HG03457 (cell line): ENCODE data around the gene HS6ST1.

Experiments used
- ATAC-seq: cut with Tn5 transposase; IDR thresholded peaks from one replicate; pipeline ENCODE4 v1.9.1; 2021; ENCODE audit warnings: moderate number of reproducible peaks; ENCODE audit not compliant: unreplicated experiment

The HS6ST1 gene

GRCh38 chr2:128300151-128301020, 18.3 kb downstream of the HS6ST1 start:
- ATAC-seq: no peak

- ATAC-seq: no peak
Measured at GRCh38 chr2:128299628-128300027, 19.0 kb downstream of the HS6ST1 start.

GRCh38 chr2:128298846-128299507, 19.7 kb downstream of the HS6ST1 start:
- ATAC-seq: no peak

- ATAC-seq: no peak
Measured at GRCh38 chr2:128298286-128298685, 20.4 kb downstream of the HS6ST1 start.

- ATAC-seq: no peak
Measured at GRCh38 chr2:128293870-128294455, 24.7 kb downstream of the HS6ST1 start.

GRCh38 chr2:128293426-128293755, 25.3 kb downstream of the HS6ST1 start:
- no peak for ATAC-seq

GRCh38 chr2:128292599-128293425, 25.9 kb downstream of the HS6ST1 start:
- ATAC-seq: no peak

GRCh38 chr2:128291844-128292598, 26.6 kb downstream of the HS6ST1 start:
- ATAC-seq: no peak

- ATAC-seq: no peak
Measured at GRCh38 chr2:128291161-128291843, 27.4 kb downstream of the HS6ST1 start.

GRCh38 chr2:128290356-128290755, 28.3 kb downstream of the HS6ST1 start:
- no peak for ATAC-seq

- no peak for ATAC-seq
Measured at GRCh38 chr2:128289439-128289838, 29.2 kb downstream of the HS6ST1 start.

- ATAC-seq: no peak
Measured at GRCh38 chr2:128288781-128289180, 29.9 kb downstream of the HS6ST1 start.

- no peak for ATAC-seq
Measured at GRCh38 chr2:128287780-128288735, 30.6 kb downstream of the HS6ST1 start.

- no peak for ATAC-seq
Measured at GRCh38 chr2:128286905-128287779, 31.5 kb downstream of the HS6ST1 start.

GRCh38 chr2:128286011-128286721, 32.5 kb downstream of the HS6ST1 start:
- no peak for ATAC-seq

GRCh38 chr2:128285329-128285931, 33.2 kb downstream of the HS6ST1 start:
- ATAC-seq: no peak

- ATAC-seq: no peak
Measured at GRCh38 chr2:128284841-128285240, 33.8 kb downstream of the HS6ST1 start.
